ENCODE measurements around the gene ENDOD1.

DNA sequence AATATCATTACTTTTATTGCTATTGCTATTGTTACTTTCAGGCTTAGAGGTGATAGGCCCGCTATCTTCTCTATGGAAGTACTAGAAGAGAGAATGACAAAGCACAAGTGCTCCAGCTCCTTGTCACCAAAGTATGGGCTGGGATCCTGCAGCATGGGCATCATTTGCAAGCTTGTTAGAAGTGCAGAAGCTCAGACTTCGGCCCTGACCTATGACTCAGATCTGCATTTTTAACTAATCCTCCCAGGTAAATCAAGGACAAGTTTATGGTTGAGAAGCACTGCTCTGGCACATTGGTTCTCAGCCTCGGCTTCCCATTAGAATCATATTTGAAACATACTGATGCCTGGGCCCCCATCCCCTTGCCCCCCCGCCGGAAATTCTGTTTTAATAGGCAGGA lies 8.6 kb upstream of the ENDOD1 start:
- TF ChIP-seq, protein P1, sequence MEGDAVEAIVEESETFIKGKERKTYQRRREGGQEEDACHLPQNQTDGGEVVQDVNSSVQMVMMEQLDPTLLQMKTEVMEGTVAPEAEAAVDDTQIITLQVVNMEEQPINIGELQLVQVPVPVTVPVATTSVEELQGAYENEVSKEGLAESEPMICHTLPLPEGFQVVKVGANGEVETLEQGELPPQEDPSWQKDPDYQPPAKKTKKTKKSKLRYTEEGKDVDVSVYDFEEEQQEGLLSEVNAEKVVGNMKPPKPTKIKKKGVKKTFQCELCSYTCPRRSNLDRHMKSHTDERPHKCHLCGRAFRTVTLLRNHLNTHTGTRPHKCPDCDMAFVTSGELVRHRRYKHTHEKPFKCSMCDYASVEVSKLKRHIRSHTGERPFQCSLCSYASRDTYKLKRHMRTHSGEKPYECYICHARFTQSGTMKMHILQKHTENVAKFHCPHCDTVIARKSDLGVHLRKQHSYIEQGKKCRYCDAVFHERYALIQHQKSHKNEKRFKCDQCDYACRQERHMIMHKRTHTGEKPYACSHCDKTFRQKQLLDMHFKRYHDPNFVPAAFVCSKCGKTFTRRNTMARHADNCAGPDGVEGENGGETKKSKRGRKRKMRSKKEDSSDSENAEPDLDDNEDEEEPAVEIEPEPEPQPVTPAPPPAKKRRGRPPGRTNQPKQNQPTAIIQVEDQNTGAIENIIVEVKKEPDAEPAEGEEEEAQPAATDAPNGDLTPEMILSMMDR (IDR thresholded peaks at IDR 0.05), result no peak
- no peak for TF ChIP-seq POLR2A (IDR thresholded peaks at IDR 0.05)

Measured in prostate gland (tissue), 2 donors.